NB4 (cell line): Measurements from ENCODE around the gene SEMA3A.

ENCODE experiments used
- DNase-seq: peaks from one replicate; pipeline ENCODE4 v3.0.0; 2010; ENCODE audit warnings: low read depth
- H3K4me3 ChIP-seq: one replicate; pipeline ENCODE4 v1.5.1; 2011; ENCODE audit warnings: mild to moderate bottlenecking, low read depth, low read length, moderate library complexity
- CTCF ChIP-seq: IDR thresholded peaks from one replicate; pipeline ENCODE4 v1.5.1; 2012; ENCODE audit warnings: low read depth, low read length
- MAX ChIP-seq: IDR thresholded peaks from 2 replicates; pipeline ENCODE4 v1.6.1; 2011; ENCODE audit warnings: low read depth, low read length
- MYC ChIP-seq: IDR thresholded peaks from 2 replicates; pipeline ENCODE4 v1.6.1; 2011; ENCODE audit warnings: low read depth, low read length
- POLR2A ChIP-seq: IDR thresholded peaks from 2 replicates; pipeline ENCODE4 v1.6.1; 2011; ENCODE audit warnings: mild to moderate bottlenecking; ENCODE audit not compliant: insufficient read length; ENCODE audit errors: extremely low read depth

Gene SEMA3A

GRCh38 chr7:84188786-84189405 lies 5.7 kb downstream of the SEMA3A start:
- TF ChIP-seq MAX, result no peak
- peak; percentile 14 for TF ChIP-seq CTCF
- TF ChIP-seq MYC, result no peak
- TF ChIP-seq POLR2A, result no peak
- H3K4me3 ChIP-seq, result no peak overlapping the region
- DNase-seq, result peak; percentile 10

- no peak overlapping the region for H3K4me3 ChIP-seq
- no peak for TF ChIP-seq MAX
- no peak for TF ChIP-seq CTCF
- TF ChIP-seq MYC, result no peak
- TF ChIP-seq POLR2A, result no peak
- no peak for DNase-seq
Observed at GRCh38 chr7:84187813-84188510, 6.6 kb downstream of the SEMA3A start.

GRCh38 chr7:84187087-84187805 lies 7.3 kb downstream of the SEMA3A start:
- TF ChIP-seq MYC (no peak), MAX (no peak), POLR2A (no peak), CTCF (no peak)
- H3K4me3 ChIP-seq, result no peak overlapping the region

GRCh38 chr7:84183741-84184140 lies 10.8 kb downstream of the SEMA3A start:
- TF ChIP-seq POLR2A (no peak), CTCF (no peak), MAX (no peak), MYC (no peak)
- H3K4me3 ChIP-seq, result no peak overlapping the region
- no peak for DNase-seq

More at GRCh38 chr7:84187087-84187805, 7.3 kb downstream of the SEMA3A start:
- DNase-seq, result no peak

GRCh38 chr7:84182301-84182700 lies 12.3 kb downstream of the SEMA3A start:
- no peak for TF ChIP-seq MYC
- TF ChIP-seq POLR2A, result no peak
- no peak for TF ChIP-seq CTCF
- TF ChIP-seq MAX, result no peak
- H3K4me3 ChIP-seq, result no peak overlapping the region
- DNase-seq, result no peak
